ENCODE data around the gene FAM20C.

The FAM20C gene

DNA sequence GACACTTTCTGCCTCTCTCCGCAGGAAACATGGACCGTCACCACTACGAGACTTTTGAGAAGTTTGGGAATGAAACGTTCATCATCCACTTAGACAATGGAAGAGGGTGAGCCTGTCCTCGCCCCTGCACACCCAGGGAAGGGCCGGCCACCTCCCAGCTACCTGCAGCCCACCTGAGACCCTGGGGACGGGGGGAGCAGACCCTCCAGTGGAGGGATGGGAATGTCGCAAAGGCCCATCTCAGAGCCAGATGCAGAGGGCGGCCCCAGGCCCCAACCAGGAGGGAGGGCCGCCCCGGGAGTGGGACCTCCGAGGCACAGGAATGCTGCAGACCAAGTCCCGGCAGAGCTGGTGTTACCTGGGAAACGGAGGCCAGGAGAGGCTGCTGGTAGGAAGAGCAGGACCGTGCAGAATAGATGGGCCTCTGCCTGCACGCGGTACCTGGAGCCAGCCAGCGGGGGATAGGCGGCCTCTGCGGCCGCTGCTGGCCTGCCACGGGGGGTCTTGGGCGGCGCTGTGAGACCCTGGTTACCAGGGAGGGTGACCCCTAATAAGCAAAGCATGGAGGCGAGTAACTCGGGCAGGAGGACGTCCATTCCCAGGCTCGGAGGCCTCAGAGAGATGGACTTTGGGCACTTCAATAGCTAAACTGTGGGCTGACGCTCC, 64.7 kb downstream of the FAM20C start:
- TF ChIP-seq CTCF (IDR thresholded peaks at IDR 0.05; ENCODE audit: low read depth, low read length): no peak
- Histone ChIP-seq H3K36me3 (no peaks in the 10 kb centered on the region), H3K4me1 (no peaks in the 10 kb centered on the region), H3K27me3 (no peaks in the 10 kb centered on the region), H3K4me3 (ENCODE audit: low read depth, low read length) (no peak overlapping the region), H3K9me3 (peaks cover under 1% of the 10 kb centered on the region; the same call in 1 of the 2 replicates)
- no peak for DNase-seq

- H3K36me3 ChIP-seq: no peaks in the 10 kb centered on the region
- H3K27me3 ChIP-seq: no peaks in the 10 kb centered on the region
- no peak overlapping the region for H3K4me3 ChIP-seq (ENCODE audit: low read depth, low read length)
- no peak for TF ChIP-seq CTCF (IDR thresholded peaks at IDR 0.05; ENCODE audit: low read depth, low read length)
- H3K4me1 ChIP-seq: no peaks in the 10 kb centered on the region
- DNase-seq: no peak
- H3K9me3 ChIP-seq: peaks cover 4% of the 10 kb centered on the region
Measured at GRCh38 chr7:257647-257992, 65.2 kb downstream of the FAM20C start.

- H3K36me3 ChIP-seq: no peaks in the 10 kb centered on the region
- no peak for TF ChIP-seq CTCF (IDR thresholded peaks at IDR 0.05; ENCODE audit: low read depth, low read length)
- DNase-seq: no peak
- H3K9me3 ChIP-seq: peaks cover 4% of the 10 kb centered on the region
- no peaks in the 10 kb centered on the region for H3K4me1 ChIP-seq
- H3K4me3 ChIP-seq (ENCODE audit: low read depth, low read length): no peak overlapping the region
- no peaks in the 10 kb centered on the region for H3K27me3 ChIP-seq
Measured at GRCh38 chr7:258476-259190, 66.3 kb downstream of the FAM20C start.

GRCh38 chr7:259191-259505, 66.8 kb downstream of the FAM20C start:
- DNase-seq: no peak
- H3K4me1 ChIP-seq: no peaks in the 10 kb centered on the region
- no peak for TF ChIP-seq CTCF (IDR thresholded peaks at IDR 0.05; ENCODE audit: low read depth, low read length)
- H3K27me3 ChIP-seq: no peaks in the 10 kb centered on the region
- H3K36me3 ChIP-seq: no peaks in the 10 kb centered on the region
- H3K4me3 ChIP-seq (ENCODE audit: low read depth, low read length): no peak overlapping the region
- H3K9me3 ChIP-seq: peaks cover 6% of the 10 kb centered on the region

DNA sequence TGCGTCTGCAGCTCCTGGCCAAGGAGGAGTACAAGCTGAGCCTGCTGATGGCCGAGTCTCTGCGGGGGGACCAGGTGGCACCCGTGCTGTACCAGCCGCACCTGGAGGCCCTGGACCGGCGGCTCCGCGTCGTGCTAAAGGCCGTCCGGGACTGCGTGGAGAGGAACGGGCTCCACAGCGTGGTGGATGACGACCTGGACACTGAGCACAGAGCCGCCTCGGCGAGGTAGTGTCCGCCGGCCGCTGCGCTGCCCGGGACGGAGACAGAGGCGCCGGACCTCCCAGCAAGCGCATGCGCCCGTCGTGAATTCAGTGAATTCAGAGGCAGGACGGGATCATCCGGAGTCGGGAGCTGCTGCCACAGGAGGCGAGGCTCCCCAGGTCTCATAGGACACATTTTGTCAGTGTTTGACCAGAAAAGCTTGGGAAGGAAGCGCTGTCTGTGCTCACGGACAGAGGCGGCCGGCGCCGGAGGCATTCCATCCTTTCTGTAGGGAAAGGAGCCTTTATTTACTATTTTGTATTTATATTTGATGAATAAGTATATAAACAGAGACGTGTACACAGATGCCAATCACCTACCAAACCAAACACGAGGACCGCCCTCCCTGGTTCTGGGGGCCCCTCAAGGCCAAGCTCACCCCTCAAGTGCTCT, 67.5 kb downstream of the FAM20C start:
- DNase-seq: no peak
- no peak for TF ChIP-seq CTCF (IDR thresholded peaks at IDR 0.05; ENCODE audit: low read depth, low read length)
- Histone ChIP-seq H3K4me1 (no peaks in the 10 kb centered on the region), H3K4me3 (ENCODE audit: low read depth, low read length) (no peak overlapping the region), H3K36me3 (no peaks in the 10 kb centered on the region), H3K27me3 (no peaks in the 10 kb centered on the region), H3K9me3 (peaks cover 8% of the 10 kb centered on the region)
